Fibroblast of skin of right biceps (primary cell): ENCODE data around the gene C17orf113.

Experiments used
- DNase-seq: peaks from one replicate; pipeline ENCODE4 v3.0.0-alpha.2; 2013

C17orf113 gene

GRCh38 chr17:42050393-42051012 lies at the start of gene C17orf113:
Gene C17orf113, minus strand, starts transcription at chr17:42050601. Its CDS starts 7,225 bp downstream, at chr17:42043376.
- peak; percentile 36 for DNase-seq

- DNase-seq, result no peak
These were observed 48.5 kb upstream of the C17orf113 start for GRCh38 chr17:42098730-42099399.

- no peak for DNase-seq
These were observed 47.6 kb upstream of the C17orf113 start, which contains the start of gene ZNF385C for GRCh38 chr17:42097691-42098631. Gene ZNF385C, minus strand, starts transcription at chr17:42098473. Its CDS starts 35,417 bp downstream, at chr17:42063056.

- no peak for DNase-seq
These were observed 46.1 kb upstream of the C17orf113 start for GRCh38 chr17:42096360-42097111.

- no peak for DNase-seq
These were observed 44.1 kb upstream of the C17orf113 start for GRCh38 chr17:42094375-42095069.

- DNase-seq, result no peak
These were observed 42.5 kb upstream of the C17orf113 start for GRCh38 chr17:42092939-42093338.

- no peak for DNase-seq
These were observed 40.8 kb upstream of the C17orf113 start for GRCh38 chr17:42090964-42091790.

- DNase-seq, result no peak
These were observed 38.3 kb upstream of the C17orf113 start for GRCh38 chr17:42088736-42089135.

GRCh38 chr17:42087736-42088705 lies 37.6 kb upstream of the C17orf113 start:
- DNase-seq, result no peak

- DNase-seq, result no peak
These were observed 36.8 kb upstream of the C17orf113 start for GRCh38 chr17:42087042-42087701.

- DNase-seq, result no peak
These were observed 31.2 kb upstream of the C17orf113 start for GRCh38 chr17:42081516-42082129.

GRCh38 chr17:42079541-42079940 lies 29.1 kb upstream of the C17orf113 start:
- DNase-seq, result no peak

- DNase-seq, result no peak
These were observed 28.1 kb upstream of the C17orf113 start for GRCh38 chr17:42078396-42079043.

- DNase-seq, result no peak
These were observed 27.4 kb upstream of the C17orf113 start for GRCh38 chr17:42077755-42078154.

GRCh38 chr17:42076797-42077559 lies 26.6 kb upstream of the C17orf113 start:
- no peak for DNase-seq

- DNase-seq, result no peak
These were observed 25.4 kb upstream of the C17orf113 start for GRCh38 chr17:42075789-42076188.
